Left lung (tissue), 10 donors: Measurements from ENCODE around the gene IL1R2. TPM values are rescaled to one million over a fixed set of nuclear protein-coding genes. Genes with fewer than 3 reads are reported as not detected.

Source experiments
- ATAC-seq: fragments of 200-7000 bp; cut with Tn5 transposase; one replicate; pipeline ENCODE4 v1.9.1; 2020; ENCODE audit warnings: moderate library complexity
- DNase-seq, 4 donors: peaks; one replicate each; pipeline ENCODE4 v3.0.0-alpha.2; 2013 to 2020
- H3K27ac ChIP-seq, 2 donors: fragments of 200-600 bp; sonication (generic) in 1 of 2; one replicate each; pipeline versions ENCODE4 v1.5.0 to v1.8.0; 2020 to 2021
- H3K27me3 ChIP-seq, 2 donors: fragments of 200-600 bp; sonication (generic) in 1 of 2; one replicate each; pipeline versions ENCODE4 v1.5.0 to v1.8.0; 2020 to 2021
- H3K36me3 ChIP-seq, 2 donors: fragments of 200-600 bp; sonication (generic) in 1 of 2; one replicate each; pipeline versions ENCODE4 v1.5.0 to v1.8.0; 2020 to 2021
- H3K4me1 ChIP-seq, 2 donors: fragments of 200-600 bp; one replicate each; pipeline ENCODE4 v1.8.0; 2021
- H3K4me3 ChIP-seq, 2 donors: fragments of 200-600 bp; sonication (generic) in 1 of 2; one replicate each; pipeline versions ENCODE4 v1.5.0 to v1.8.0; 2020 to 2021; ENCODE audit warnings: mild to moderate bottlenecking in 1 of 2
- H3K9me3 ChIP-seq, 2 donors: fragments of 200-600 bp; sonication (generic) in 1 of 2; one replicate each; pipeline versions ENCODE4 v1.5.0 to v1.8.0; 2020 to 2021
- CTCF ChIP-seq, 2 donors: fragments of 200-600 bp; sonication (generic) in 1 of 2; IDR thresholded peaks; one replicate each; pipeline versions ENCODE4 v1.5.0 to v1.8.0; 2021; ENCODE audit warnings: antibody characterized with exemption in 2 of 2
- intact Hi-C, 2 donors: fragments of 100-400 bp; cut with DNase I; formaldehyde crosslinking; loops; one replicate each; pipeline versions ENCODE4 v1.11.2 to v1.14.2; 2022
- polyA plus RNA-seq, 6 donors: library from polyadenylated mRNA; unstranded; fragments of 120-200 nt; gene quantifications; one replicate each; pipeline ENCODE4 v1.2.1, GENCODE V29; 2013; ENCODE audit not compliant: insufficient read length in 6 of 6
- total RNA-seq, 2 donors: library from RNA; stranded (reverse); fragmentation: NEBNext Ultra II Directional; extraction: Animal tissue kit (Norgen Biotek cat#: 25700); gene quantifications; one replicate each; pipeline ENCODE4 v1.2.1, GENCODE V29; 2021
- donor health status: DM: no; HTN: yes; CAD: no.
- donor health status: DM: no; HTN: no; CAD: no.

Gene IL1R2
- total and polyA plus RNA-seq, 8 donors, result 0.52 to 195 (median 0.80) TPM

GRCh38 chr2:102072741-102073140 is 81.0 kb downstream of the IL1R2 start:
- Histone ChIP-seq H3K9me3 (no peaks in the 10 kb centered on the region), H3K36me3 (peaks cover 0 to 13% of the 10 kb centered on the region in 2 donors), H3K27me3 (no peaks in the 10 kb centered on the region), H3K27ac (no peak overlapping the region), H3K4me1 (peaks cover 3 to 32% of the 10 kb centered on the region in 2 donors), H3K4me3 (no peak overlapping the region)
- DNase-seq (no peak), ATAC-seq (no peak)
- no peak for TF ChIP-seq CTCF (IDR thresholded peaks at IDR 0.05)
- intact Hi-C loops, result no loop called here

GRCh38 chr2:102073168-102073724 is 81.5 kb downstream of the IL1R2 start:
- H3K27ac ChIP-seq, result no peak overlapping the region
- H3K4me1 ChIP-seq, result peaks cover 3 to 32% of the 10 kb centered on the region in 2 donors
- no peak for DNase-seq
- no peak for TF ChIP-seq CTCF (IDR thresholded peaks at IDR 0.05)
- ATAC-seq, result no peak
- H3K36me3 ChIP-seq, result peaks cover 0 to 13% of the 10 kb centered on the region in 2 donors
- intact Hi-C loops, result no loop called here
- no peaks in the 10 kb centered on the region for H3K9me3 ChIP-seq
- no peak overlapping the region for H3K4me3 ChIP-seq
- H3K27me3 ChIP-seq, result no peaks in the 10 kb centered on the region

- Histone ChIP-seq H3K9me3 (no peaks in the 10 kb centered on the region), H3K36me3 (peaks cover 0 to 13% of the 10 kb centered on the region in 2 donors), H3K27me3 (no peaks in the 10 kb centered on the region), H3K4me3 (no peak overlapping the region), H3K4me1 (peaks cover 3 to 31% of the 10 kb centered on the region in 2 donors), H3K27ac (no peak overlapping the region)
- intact Hi-C loops, result no loop called here
- TF ChIP-seq CTCF (IDR thresholded peaks at IDR 0.05), result no peak
- DNase-seq, result no peak
- no peak for ATAC-seq
Measured at GRCh38 chr2:102074152-102074783, 82.5 kb downstream of the IL1R2 start.

GRCh38 chr2:102075479-102075878 is 83.7 kb downstream of the IL1R2 start:
- H3K9me3 ChIP-seq, result no peaks in the 10 kb centered on the region
- no peaks in the 10 kb centered on the region for H3K27me3 ChIP-seq
- ATAC-seq (no peak), DNase-seq (no peak)
- no peak overlapping the region for H3K27ac ChIP-seq
- intact Hi-C loops, result no loop called here
- peaks cover 3 to 23% of the 10 kb centered on the region in 2 donors for H3K4me1 ChIP-seq
- H3K4me3 ChIP-seq, result no peak overlapping the region
- peaks cover 0 to 5% of the 10 kb centered on the region in 2 donors for H3K36me3 ChIP-seq
- TF ChIP-seq CTCF (IDR thresholded peaks at IDR 0.05), result no peak

- DNase-seq (no peak), ATAC-seq (no peak)
- no peaks in the 10 kb centered on the region for H3K9me3 ChIP-seq
- H3K27me3 ChIP-seq, result no peaks in the 10 kb centered on the region
- no peaks in the 10 kb centered on the region for H3K36me3 ChIP-seq
- H3K27ac ChIP-seq, result no peak overlapping the region
- peaks cover 0 to 25% of the 10 kb centered on the region in 2 donors for H3K4me1 ChIP-seq
- intact Hi-C loops, result no loop called here
- no peak overlapping the region for H3K4me3 ChIP-seq
- no peak for TF ChIP-seq CTCF (IDR thresholded peaks at IDR 0.05)
Measured at GRCh38 chr2:102076512-102076911, 84.8 kb downstream of the IL1R2 start.

Other genes with a start within 250 kb of the IL1R2 start
- 100 to 1,000 TPM; 142 to 224 TPM for gene IL1R1, start 150.8 kb downstream of the IL1R2 start, total RNA-seq
- 100 to 1,000 TPM in 5 of 6 donors, 10 to 100 TPM in 1; 91.1 to 137 (median 109) TPM for gene IL1R1, start 150.8 kb downstream of the IL1R2 start, polyA plus RNA-seq
- gene IL1RL2, start 195.1 kb downstream of the IL1R2 start, total RNA-seq, result 1 to 10 TPM; 1.5 to 2.5 TPM
- 1 to 10 TPM in 5 of 6 donors, under 1 TPM in 1; 0.91 to 1.7 (median 1.4) TPM for gene IL1RL2, start 195.1 kb downstream of the IL1R2 start, polyA plus RNA-seq